Stimulated activated CD4-positive, alpha-beta T cell treated with anti-CD3 and anti-CD28 coated beads, Interleukin-4, amount 100 ng/mL, for 24 hours (primary cell): ENCODE measurements around the gene ECT2.
"Not testable (repeated sequence)": the region's sequence is repeated elsewhere in the genome, so short reads cannot be mapped to it uniquely, and the experiment has no call there.

Source experiments
- DNase-seq: peaks from one replicate; pipeline ENCODE4 v3.0.0-alpha.2; 2020

Gene ECT2

GRCh38 chr3:172866726-172867350 is 116.3 kb downstream of the ECT2 start:
- DNase-seq = not testable (repeated sequence)

DNA sequence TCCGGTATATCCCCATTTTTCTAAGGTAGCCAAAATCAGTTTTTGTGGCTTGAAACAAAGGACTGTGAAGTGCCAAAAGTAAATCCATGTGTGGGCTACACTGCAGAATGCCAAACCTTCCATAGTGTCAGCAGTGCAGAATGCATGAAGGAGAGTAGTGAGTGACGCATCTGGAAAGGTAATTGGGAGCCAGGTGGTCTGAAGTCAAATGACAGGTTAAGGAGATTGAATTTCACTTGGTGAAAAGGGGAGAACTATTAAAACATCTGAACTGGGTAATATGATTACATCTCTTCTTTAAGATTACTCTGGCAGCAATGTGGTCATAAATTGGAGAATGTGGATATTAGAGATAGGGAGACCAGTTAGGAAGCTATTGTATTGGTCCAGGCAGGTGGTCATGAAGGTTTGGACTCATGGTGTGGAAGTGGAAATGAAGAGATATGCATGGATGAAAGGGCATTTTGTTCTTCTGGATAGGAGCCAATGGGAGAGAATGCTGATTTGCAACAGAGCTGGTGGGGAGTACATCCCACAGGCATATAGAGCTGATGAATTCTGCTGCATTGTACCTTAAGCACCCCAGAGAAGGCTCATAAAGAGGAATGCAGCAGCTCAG is 118.2 kb downstream of the ECT2 start:
- DNase-seq = no peak

DNA sequence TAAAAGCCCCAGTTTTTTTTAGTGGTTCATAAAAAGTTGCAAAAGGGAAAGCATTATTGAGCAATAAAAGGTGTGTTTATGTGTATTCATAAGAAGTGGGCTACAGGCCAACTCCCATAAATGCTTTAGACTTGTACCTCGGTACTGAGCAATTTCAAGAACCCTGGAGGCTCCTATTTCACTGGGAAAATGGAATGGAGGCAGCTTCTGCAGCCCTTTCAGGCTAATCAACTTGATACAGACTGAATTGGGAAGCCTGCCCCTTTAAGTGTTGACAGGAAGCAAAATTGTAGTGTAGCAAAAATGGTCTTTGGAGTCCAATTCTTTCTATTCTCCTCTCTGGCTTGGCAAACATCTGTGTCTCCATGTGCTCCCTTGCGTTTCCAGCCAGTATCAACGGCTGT is 118.8 kb downstream of the ECT2 start:
- no peak for DNase-seq

GRCh38 chr3:172869784-172870518 is 119.4 kb downstream of the ECT2 start:
- DNase-seq = no peak
